GM12872 (cell line): Measurements from ENCODE around the gene TAOK3.

Source experiments
- TF ChIP-seq, protein P1 (sequence below): IDR thresholded peaks from 3 replicates; pipeline ENCODE4 v1.5.1; 2011; ENCODE audit warnings: low read depth, mild to moderate bottlenecking, low read length, moderate library complexity; ENCODE audit not compliant: insufficient read depth

TAOK3 gene

DNA sequence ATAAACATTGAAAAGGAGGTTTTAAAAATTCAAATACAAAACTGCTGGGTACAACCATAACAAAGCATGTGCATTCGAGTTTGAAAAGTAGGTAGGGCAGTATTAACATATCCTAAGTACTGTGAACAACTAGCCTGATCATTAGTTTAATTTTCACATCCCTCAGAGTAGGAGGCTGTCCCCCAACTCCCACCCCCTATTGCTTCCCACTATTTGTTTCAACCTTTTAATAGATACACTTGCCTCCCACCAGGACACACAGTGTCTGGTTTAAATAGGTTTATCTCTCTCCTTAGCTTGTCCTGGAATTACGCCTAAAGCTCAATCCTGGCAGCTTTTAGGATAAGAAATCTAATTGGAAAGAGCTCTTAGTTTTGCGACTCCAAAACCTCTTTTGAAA lies 2.1 kb downstream of the TAOK3 start:
- TF ChIP-seq, protein P1, sequence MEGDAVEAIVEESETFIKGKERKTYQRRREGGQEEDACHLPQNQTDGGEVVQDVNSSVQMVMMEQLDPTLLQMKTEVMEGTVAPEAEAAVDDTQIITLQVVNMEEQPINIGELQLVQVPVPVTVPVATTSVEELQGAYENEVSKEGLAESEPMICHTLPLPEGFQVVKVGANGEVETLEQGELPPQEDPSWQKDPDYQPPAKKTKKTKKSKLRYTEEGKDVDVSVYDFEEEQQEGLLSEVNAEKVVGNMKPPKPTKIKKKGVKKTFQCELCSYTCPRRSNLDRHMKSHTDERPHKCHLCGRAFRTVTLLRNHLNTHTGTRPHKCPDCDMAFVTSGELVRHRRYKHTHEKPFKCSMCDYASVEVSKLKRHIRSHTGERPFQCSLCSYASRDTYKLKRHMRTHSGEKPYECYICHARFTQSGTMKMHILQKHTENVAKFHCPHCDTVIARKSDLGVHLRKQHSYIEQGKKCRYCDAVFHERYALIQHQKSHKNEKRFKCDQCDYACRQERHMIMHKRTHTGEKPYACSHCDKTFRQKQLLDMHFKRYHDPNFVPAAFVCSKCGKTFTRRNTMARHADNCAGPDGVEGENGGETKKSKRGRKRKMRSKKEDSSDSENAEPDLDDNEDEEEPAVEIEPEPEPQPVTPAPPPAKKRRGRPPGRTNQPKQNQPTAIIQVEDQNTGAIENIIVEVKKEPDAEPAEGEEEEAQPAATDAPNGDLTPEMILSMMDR: no peak

DNA sequence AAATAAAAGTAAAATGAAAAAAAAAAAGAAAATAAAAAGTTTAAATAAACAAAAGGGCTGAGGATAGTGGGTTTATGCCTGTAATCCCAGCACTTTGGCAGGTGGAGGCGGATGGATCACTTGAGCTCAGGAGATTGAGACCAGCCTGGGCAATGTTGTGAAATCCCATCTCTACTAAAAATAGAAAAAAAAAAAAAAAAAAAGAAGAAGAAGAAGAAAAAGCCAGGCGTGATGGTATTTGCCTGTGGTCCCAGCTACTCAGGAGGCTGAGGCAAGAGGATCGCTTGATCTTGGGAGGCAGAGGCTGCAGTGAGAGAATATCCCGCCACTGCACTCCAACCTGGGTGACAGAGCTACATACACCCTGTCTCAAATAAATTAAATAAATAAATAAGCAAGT lies 3.9 kb downstream of the TAOK3 start:
- TF ChIP-seq, protein P1: no peak

DNA sequence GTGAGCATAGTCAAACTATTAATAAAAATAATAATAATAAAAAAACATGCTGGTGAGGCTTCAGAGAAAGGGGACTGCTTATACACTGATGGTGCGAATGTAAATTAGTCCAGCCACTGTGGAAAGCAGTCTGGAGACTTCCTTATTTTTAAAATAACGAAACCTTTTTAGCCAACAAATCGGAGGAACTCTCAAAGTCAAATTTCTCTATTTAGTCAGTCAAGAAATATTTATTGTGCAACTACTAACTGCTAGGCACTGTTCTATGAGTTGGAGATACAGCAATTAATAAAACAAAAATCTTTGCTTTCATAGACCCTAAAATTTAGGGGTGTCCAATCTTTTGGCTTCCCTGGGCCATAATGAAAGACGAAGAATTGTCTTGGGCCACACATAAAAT lies 10.8 kb downstream of the TAOK3 start:
- TF ChIP-seq, protein P1: no peak

DNA sequence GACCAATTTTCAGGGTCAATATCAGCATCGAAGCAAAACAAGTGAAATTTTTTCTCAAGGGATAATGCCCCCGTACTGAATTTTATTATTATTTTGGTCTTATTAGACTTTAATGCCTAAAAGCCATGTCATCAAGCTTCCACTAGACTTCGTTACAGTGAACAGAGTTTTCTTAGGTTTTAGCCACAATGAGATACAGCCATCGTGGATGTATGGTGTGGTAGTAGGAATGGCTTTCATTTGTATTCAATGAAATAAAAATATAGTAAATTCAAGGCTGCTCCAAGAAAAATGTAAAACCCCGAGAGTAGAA lies 11.7 kb downstream of the TAOK3 start:
- TF ChIP-seq, protein P1: no peak

DNA sequence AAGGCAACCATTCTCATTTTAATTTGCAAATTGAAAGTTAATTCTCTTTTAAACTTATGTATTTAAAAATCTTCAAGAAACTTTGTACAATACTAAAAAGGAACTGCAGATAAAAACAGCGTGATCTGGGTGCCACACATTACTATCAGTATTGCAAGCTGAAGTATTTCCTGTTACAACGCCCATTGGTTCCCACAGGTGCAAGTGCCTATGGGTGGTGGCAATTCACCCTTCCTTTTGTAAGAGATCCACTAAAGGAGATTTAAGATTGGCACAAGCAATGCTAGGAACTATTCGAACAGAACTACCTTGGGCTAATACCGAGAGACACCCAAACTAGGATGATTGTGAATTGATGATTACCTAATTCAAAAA lies 13.2 kb downstream of the TAOK3 start:
- TF ChIP-seq, protein P1: no peak

DNA sequence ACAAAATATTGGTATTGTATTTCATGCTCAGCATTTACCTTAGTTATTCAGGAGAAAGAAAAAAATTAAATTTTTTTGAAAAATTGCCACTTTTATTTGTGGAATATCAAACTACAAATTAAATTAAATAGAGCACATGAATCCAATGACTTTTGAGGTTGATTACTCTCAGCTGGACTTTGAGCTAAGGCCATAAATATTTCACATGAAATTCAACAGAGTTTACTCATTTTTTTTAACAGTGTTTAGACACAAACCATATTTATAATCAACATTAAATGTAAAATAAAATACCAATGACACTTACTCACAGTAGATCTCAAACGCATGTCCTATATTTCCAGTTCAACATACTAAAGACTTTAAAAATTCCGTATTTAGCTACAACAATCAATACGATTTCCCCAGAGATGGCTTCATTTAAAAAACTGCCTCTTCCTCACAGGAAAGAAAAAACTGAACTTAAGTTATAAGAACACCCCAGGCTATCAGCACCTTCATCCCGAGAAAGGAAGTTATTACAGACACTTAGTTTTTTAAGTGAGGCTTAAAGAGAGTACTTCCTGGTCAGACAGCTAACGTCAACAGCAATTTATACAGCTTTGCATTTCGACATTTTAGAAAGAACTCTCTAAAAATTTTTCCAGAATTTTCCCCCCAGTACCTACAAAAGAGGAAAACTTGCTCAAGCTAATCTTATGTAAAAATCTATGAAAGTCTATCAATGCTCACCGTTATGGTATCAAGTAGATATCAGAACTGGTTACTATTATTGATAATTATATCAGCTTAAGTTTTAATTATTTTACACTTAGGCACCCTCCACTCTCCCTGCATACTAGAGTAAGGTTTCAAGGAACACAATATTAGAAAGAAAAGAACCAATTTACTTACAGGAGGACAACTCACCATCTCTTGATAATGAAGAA lies 13.8 kb downstream of the TAOK3 start:
- TF ChIP-seq, protein P1: no peak

DNA sequence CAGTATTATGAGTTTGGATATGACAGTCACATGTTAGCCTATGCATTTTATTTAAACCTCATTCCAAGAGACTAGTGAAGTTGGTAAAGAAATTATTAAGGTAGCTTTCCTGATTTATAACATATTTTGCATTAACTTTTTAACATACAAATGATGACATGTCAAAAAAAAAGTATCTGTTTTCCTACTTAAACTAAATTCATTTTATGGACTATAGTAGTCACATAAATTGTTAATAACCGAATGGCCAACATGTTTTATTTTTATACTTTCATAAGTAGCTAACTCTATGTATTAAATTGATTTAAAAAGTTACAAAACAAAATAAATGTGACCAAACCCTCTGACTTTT lies 14.7 kb downstream of the TAOK3 start:
- TF ChIP-seq, protein P1: no peak
